Measurements from ENCODE around the gene SHROOM3. TPM values are rescaled to one million over a fixed set of nuclear protein-coding genes. Genes with fewer than 3 reads are reported as not detected.

The SHROOM3 gene
- polyA plus RNA-seq, 3 donors, result 31.1 to 35.4 (median 34.9) TPM

DNA sequence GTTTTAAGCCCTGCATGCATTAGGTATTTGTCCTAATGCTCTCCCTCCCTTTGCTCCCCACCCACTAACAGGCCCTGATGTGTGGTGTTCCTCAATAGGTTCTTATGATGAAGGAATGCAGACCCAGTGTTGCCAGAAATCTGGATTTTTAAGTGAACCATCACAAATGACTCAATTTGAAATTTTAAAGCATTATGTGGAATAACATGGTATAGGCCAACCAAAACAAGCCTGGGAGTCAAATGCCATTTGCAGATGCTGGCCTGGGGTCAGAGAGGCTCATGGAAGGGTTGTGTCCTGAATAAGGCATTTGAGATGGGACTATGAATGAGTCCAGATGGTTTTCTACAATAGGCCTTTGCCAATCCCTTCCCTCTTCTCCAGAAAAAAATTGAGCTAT lies 179.6 kb downstream of the SHROOM3 start:
- no peak for DNase-seq (ENCODE audit: low read depth in 3 of 3, low spot score in 2 of 3)

DNA sequence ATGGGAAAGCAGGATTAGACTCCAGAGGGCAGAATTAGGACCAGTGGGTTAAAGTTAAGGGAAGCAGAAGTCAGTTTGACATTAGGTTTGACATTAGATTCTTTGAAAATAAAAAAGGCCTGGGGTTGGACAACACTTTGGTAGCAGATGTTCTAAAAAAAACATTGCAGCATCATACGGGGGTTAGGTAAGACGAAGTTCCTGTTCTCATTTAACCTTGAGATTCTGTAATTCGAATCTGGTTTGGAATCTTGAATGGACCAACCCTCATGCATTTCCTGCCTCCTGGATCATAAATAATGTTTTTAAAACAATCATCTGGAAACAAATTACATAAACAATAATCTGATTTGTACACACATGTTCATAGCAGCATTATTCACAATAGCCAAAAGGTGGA lies 181.0 kb downstream of the SHROOM3 start:
- no peak for DNase-seq (ENCODE audit: low read depth in 3 of 3, low spot score in 2 of 3)

DNA sequence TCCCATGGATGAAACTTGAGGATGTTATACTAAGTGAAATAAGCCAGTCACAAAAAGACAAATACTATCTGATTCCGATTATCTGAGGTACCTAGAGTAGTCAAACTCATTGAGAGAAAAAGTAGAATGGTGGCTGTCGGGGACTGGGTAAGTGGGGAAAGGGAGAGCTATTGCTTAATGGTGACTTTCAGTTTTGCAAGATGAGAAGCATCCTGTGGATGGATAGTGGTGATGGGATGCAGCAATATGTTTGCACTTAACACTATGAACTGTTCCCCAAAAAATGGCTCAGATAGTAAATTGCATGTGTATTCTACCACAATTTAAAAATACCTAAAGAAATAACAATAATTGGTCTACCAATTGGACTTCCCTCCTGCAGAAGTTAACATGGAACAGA lies 181.5 kb downstream of the SHROOM3 start:
- no peak for DNase-seq (ENCODE audit: low read depth in 3 of 3, low spot score in 2 of 3)

DNA sequence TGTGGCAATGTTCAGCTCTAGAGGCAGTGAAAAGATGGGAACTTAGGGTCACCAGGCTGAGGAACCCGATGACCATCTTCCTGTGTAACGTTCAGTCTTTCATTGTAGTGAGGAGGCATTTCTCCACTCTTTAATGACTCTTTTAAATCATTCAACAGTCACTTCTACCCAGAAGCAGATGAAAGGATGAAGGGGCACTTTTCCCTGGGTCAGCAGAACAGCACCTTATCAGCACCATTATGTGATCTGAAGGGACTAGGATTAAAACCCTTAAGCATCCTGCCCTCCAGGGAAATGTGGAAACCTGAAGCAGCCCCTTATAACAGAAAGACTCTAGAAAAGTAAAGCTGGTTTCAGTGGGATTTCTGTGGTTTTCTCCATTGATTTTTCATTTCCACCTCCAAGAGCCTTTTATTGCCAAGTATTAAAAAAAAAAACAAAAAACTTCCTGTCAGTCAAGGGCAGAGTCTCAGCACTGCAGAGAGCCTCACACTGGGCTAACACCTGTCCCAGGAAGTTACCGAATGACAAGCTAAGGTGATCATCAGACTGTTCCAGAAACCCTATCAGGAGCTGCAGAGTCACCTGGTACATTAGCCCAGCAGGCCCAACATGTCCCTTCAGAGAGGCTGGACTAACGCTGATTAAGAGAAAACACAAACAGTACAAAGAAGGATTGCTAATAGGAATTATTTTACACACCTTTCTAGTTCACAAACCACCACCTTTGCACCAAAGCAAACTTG lies 185.9 kb downstream of the SHROOM3 start:
- no peak for DNase-seq (ENCODE audit: low read depth in 3 of 3, low spot score in 2 of 3)

DNA sequence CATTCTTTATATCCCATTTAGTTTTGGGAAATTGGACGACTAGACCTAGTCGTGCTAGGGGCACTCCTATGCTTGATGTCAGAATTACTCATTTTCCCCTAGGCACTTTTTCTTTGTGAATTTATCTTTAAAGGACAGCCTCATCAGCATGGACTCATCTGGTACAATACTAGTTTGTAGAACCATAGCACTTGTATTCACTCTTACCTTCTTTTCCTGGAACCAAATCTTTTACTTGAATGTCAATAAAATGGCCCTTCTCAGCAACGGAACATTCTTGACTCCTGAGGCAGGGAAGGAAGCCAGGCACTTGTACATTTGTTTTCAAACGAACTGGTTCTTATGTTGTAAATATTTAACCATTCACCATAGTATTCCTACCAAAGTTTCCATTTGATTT lies 187.1 kb downstream of the SHROOM3 start:
- no peak for DNase-seq (ENCODE audit: low read depth in 3 of 3, low spot score in 2 of 3)

DNA sequence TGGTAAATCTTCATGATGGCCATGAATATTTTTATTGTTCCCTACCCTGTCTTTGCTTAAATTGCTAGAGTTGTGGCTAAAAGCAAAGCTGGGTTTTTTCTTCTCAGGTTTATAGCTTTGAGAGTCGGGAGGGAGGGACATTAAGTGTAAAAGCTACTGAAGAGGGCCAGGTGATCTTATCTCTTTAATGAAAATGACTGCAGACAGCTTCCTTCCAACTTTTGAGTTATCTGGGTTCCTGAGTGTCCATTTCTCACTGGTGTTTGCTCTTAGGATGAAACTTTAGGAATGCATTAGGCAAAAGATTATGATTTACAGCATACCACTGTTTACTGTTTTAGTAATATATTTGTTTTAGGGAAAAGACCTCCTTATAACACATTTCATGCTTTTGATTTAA lies 187.7 kb downstream of the SHROOM3 start:
- no peak for DNase-seq (ENCODE audit: low read depth in 3 of 3, low spot score in 2 of 3)

DNA sequence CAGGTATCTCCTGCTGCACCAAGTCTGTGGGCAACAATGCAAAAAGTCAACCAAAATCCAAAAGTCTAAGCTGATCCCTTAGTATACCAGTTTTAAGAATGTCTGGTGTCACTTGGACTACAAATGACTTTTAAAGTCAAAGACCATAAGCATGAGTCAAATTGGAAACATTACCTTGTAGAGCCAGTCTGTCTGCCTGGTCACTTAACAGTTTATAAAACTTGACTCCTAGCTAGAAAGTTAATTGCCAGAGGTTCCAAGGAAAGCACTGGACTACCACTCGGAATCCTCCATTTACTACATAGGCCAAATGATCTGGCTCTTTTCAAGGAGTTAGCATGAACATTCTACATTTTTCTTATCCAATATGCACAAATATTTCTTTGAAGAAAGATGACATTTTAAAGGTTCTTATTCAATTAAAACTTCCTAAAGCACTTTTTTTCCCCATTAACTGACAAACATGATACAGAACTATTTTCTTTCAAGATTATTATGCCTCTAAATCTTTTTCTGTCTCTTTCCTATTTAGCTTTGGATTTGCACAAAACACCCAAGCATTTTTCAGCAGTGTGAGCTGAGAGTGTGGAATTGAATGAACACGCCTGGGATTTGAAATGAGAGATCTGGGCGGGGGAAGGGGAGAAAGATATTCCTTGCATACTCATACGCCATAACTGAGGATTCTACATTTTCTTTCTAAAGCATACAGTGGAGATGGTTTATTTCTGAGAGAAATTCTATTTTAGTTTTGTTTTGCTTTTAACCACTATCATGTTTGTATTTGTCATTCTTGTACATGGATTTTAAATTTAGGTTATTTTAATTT lies 188.4 kb downstream of the SHROOM3 start:
- DNase-seq (ENCODE audit: low read depth in 3 of 3, low spot score in 2 of 3), result no peak

DNA sequence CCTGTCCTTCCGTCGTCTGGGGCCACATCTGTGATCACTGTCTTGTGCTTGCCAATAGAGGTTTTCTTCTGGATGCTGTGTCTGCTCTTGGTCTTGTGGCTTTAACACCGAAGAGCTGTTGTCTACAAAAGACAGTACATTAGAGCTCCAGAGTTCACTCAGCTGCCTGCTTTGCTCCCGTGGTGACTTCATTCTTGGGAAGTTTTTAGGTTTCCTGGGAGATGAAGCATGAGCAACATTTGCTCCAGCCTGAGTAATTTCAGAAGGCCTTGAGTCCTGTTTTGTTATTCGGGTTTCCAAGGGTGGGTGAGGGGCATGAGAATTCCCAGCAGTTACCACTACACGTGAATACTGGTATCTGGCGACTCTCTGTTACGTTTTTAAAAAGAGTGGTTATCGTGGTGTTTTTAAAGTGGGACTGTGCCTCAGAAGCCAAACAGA lies 189.2 kb downstream of the SHROOM3 start:
- DNase-seq (ENCODE audit: low read depth in 3 of 3, low spot score in 2 of 3), result peak in 2 of 3 donors; percentile 72 to 76

DNA sequence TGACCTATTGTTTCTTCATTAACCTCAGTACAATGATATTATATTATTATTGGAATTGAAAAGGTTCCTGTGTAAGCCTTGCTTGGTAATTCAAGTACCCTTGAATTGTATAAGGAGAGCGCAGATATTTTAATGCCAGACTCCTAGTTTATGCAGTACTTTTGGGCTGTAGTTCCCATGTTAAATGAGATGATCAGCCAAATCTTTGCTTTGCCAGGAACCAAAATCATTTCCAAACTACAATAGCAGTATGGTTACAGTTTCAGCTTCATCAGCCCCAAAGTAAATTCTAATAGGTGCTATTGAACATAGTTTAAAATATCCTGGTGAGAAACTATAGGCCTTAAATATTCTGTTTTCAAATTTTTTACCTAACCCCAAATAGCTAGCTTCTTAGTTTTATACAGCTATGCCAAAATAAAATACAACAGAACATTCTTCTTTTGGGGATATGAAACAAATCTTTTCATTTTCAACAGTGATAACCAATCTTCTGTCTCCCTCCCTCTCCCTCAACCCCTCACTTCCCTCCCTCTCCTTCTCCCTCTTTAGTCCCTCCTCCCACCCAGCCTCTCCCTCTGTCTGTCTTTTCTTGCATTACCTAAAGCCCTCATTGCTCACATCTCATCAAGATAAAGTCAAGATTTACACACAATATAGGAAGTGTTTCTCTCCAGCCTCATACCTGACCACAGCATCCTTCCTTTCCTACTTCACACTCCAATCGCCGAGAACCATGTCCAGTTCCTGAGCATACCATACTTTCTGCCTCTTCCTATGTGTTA lies 190.1 kb downstream of the SHROOM3 start:
- no peak for DNase-seq (ENCODE audit: low read depth in 3 of 3, low spot score in 2 of 3)

DNA sequence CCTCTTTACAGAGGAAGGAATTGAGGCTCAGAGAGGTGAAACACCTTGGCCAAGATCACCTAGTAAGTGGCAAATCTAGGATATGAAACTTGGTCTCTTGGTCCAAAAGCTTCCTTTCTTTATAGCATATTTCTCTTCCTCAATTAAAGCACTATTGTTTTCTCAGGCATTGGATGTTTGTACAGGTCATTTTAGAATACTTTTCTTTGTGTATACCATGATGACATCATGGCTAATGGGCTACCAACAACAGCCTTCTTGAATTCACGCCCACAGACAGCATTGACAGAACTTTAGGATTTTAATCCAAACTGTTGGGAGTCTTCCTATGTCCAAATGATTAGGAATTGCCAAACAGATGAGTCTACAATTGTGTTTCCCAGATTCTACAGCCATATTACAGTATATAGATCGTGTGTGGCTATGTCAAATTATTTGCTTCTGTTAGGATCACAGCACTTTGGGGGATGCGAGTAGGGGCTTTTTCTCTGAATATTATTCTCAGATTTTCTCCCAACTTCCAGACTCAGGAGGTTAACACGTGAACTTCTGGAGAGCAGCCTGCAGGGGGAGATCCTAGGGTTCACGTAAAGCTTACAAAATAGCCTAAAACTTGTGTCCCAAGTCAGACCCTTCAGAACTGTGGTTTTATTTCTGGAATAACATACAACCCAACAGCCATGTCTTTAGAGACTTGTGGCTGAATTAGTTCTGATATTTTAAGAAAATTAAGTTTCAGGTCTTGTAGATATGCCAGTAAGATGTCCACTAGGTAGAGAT lies 191.8 kb downstream of the SHROOM3 start:
- no peak for DNase-seq (ENCODE audit: low read depth in 3 of 3, low spot score in 2 of 3)

DNA sequence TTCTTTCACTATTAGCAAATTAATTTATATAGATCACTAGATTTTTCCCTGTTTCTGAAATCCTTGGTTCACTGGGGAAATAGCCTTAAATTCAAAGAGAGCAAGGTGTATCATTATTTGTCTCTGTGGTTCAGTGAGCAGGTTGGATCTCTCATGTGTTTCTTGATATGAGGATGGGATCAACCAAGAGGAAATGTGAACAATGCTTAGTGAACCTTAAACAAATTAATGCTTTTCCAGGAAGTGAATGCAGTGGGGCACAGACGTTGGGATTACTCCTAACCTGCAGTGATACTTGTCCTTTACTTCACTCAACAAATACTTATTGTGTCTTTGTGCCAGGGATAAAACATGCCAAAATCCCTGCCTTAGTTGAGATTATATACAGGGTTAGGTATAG lies 193.2 kb downstream of the SHROOM3 start:
- no peak for DNase-seq (ENCODE audit: low read depth in 3 of 3, low spot score in 2 of 3)

DNA sequence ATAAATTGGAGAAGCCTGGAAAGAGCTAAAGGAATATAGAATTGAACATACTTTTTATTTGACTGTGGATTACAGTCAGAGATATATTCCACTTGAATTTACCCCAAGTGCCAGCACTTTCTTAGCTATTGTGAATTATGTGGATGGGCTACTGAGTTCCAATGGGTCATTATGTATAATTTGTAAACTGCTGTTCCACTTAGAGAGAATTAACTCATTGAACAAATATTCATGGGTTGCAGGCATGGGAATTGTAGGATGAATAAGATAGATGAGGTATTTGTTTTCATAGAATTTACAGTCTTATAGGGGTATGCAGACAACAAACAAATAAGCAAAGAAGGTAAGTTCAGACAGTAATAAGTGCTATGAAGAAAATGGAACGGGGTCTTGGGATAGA lies 195.7 kb downstream of the SHROOM3 start:
- no peak for DNase-seq (ENCODE audit: low read depth in 3 of 3, low spot score in 2 of 3)

DNA sequence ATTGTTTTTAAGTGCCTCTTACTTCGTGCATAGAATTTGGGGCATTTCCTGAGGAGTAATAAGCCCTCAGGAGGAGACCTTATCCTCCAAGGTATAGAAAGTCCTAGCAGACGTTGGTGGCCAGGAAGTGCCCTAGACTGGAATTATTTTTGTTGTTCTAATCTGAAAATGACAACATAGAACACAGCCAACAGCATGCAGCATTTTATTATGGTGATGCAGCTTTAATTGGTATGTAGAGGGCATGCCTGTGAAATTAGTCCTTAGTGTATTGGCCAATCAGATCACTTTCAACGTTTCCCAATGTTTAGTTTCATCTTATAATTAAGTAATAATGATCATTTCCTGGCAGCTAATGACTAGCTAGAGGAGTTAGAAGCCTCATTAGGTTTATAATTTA lies 199.2 kb downstream of the SHROOM3 start:
- no peak for DNase-seq (ENCODE audit: low read depth in 3 of 3, low spot score in 2 of 3)

DNA sequence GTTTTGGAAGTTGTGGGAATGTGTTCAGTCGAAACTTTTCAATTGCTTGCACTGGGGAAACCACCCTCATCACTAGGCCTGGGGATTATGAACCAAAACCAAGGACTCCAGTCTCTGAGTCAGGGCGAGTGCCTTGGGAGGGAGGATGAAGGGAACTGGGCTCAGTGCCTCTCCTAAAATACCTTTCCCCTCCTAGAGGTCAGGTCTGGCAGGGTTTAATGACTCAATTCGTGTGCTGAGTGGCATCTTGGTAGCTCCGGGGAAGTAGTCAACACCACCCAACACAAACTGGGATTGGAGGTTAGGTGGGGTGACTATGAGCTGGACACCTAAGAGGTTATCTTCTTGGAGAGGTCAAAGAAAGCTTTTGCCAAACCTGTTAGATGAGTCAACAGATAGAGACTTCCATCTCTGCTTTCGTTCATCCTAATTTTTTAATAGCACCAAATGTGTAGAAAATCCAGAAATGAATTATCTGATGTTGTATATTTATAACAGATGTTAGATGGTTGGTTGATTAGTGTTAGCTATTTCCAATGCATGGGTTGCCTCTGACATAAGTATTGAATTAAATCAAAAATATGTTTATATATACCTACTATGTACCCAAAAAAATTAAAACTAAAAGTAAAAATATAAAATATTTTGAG lies 202.8 kb downstream of the SHROOM3 start:
- no peak for DNase-seq (ENCODE audit: low read depth in 3 of 3, low spot score in 2 of 3)

DNA sequence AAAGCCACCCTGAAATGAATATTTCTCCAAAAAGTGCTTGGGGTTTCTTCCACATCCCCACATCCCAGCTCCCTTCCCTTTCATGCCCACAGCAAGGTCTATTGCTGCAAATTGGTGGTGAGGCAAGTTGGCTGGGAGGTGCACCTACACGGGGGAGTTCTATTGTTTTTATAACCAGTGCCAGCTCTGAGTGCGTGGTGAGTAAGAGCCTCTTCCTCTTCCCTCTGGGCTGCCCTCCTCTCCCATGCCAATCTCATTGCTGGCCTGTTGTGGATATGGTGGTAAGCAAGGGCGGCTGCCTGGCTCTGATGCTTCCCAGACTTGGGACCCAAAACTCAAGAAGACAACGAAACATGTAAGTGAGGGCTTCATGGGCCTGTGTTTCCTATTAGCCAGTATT lies 204.3 kb downstream of the SHROOM3 start:
- DNase-seq (ENCODE audit: low read depth in 3 of 3, low spot score in 2 of 3), result no peak

DNA sequence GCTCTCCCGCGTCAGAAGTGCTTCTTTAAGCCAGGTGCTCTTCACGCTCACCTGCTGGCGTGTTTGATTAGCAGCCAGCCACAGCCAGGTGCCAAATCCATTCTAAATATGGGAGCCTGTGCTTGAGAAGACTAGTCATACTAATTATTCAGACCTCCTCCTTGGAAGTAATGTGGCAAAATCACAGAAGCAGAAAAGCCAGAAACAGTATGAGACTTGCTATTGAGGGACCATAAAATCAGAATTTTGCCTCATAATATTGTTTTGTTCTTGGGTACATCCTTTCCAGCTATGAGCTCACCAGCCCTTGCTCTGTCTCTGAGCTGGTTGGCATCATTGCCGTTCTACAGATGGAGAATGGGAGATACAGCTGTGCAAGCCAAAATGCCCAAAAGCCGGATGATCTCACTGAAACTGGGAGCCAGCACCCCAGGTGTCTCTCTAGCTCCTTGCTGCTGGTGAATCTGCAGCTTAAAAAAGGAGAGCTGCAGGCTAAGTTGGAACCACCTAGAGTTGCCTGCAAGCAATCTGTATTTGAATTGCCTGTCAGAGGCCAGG lies 205.4 kb downstream of the SHROOM3 start:
- DNase-seq (ENCODE audit: low read depth in 3 of 3, low spot score in 2 of 3), result no peak

DNA sequence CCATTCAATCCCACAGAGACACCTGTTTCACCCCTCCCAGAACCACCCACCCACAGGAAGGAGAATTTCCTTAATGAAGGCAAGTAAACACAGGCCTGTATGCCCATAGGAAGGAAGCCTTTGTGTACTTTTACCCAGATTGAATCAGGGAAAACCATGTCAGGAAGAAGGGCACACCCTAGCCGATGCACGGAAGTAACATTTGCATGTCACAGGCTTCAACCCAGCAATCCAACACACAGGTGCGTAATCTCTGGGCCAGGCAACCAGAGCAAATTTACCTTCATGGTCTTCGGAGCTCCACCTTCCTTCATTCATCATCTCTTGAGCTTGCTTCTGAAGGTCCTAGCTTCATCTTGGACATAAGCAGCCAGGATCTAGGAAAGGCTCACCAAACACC lies 206.3 kb downstream of the SHROOM3 start:
- no peak for DNase-seq (ENCODE audit: low read depth in 3 of 3, low spot score in 2 of 3)

DNA sequence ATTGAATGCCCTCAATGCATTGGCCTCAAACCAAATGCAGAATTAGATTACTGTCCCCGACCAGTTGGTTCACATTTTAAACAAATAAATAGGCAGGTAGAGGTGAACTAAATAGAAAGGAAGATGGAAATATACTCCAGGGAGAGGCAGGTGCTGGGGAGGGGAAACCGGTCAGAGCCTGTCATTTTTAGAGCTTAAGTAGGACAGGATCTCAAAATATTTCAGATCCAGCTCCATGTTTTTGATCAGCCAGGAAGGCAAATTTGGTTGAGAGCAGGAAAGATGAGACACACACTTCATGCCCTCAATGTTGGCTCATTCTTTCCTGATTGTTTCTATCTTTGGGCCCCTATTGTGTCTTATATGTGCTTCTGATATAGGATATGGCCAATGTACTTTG lies 206.7 kb downstream of the SHROOM3 start:
- DNase-seq (ENCODE audit: low read depth in 3 of 3, low spot score in 2 of 3), result no peak

DNA sequence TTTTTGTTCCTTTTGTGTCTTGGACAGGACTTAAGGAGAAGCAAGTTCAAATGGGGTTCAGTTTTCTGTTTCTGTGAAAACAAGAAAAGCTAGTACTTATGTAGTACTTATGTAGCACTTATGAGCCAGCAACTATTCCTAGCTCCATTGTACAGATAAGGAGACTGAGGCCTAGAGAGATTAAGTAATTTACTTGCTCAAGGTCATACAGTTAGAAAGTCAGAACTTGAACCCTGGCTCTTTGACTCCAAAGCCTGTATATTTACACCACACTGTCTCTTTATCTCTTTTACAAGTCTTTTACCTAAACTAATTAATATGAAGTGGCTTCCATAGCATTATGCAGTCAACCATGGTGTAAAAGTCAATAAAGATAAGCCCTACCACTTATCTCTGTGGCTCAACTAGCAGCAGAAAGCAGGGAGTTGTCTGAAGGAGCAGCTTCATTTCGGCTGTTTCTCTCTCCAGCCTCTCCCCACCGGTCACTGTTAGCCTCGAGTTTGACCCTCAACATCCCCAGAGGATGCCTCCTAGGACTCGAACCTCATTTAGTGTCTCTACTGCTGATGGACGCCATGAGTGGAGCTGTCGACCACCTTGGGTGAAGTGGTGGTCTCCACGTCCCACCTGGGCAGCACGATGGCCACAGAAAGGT lies 209.9 kb downstream of the SHROOM3 start:
- DNase-seq (ENCODE audit: low read depth in 3 of 3, low spot score in 2 of 3), result no peak

Data from right renal cortex interstitium (tissue), 3 donors.